Osteoblast (primary cell): ENCODE measurements around the gene PPOX. TPM values are rescaled to one million over a fixed set of nuclear protein-coding genes. Genes with fewer than 3 reads are reported as not detected.

Experiments
- DNase-seq: peaks from one replicate; pipeline ENCODE4 v3.0.0; 2011; ENCODE audit warnings: low spot score, mixed read lengths; ENCODE audit not compliant: insufficient read length; ENCODE audit errors: missing footprints
- H2AFZ ChIP-seq: 2 replicates; pipeline ENCODE4 v1.6.0; 2011; ENCODE audit warnings: mild to moderate bottlenecking, low read length
- H3K27ac ChIP-seq: 2 replicates; pipeline ENCODE4 v1.5.1; 2011; ENCODE audit warnings: mild to moderate bottlenecking, low read depth, low read length, moderate library complexity
- H3K27me3 ChIP-seq: 2 replicates; pipeline ENCODE4 v1.6.0; 2012; ENCODE audit warnings: mild to moderate bottlenecking, control low read depth, inconsistent platforms, low read length, moderate library complexity; ENCODE audit not compliant: insufficient read depth
- H3K36me3 ChIP-seq: 2 replicates; pipeline ENCODE4 v1.5.1; 2011; ENCODE audit warnings: mild to moderate bottlenecking, low read length, control low read depth, moderate library complexity; ENCODE audit not compliant: insufficient read depth
- H3K4me1 ChIP-seq: 2 replicates; pipeline ENCODE4 v1.5.1; 2011; ENCODE audit warnings: mild to moderate bottlenecking, low read length, control low read depth, moderate library complexity; ENCODE audit not compliant: insufficient read depth
- H3K4me2 ChIP-seq: 2 replicates; pipeline ENCODE4 v1.6.0; 2011; ENCODE audit warnings: mild to moderate bottlenecking, low read length; ENCODE audit not compliant: insufficient read depth
- H3K4me3 ChIP-seq: fragments of 200-600 bp; sonication (generic); 3 replicates; pipeline ENCODE4 v1.5.1; 2012; ENCODE audit warnings: mild to moderate bottlenecking, low read length, inconsistent platforms; ENCODE audit not compliant: insufficient read depth
- H3K79me2 ChIP-seq: 2 replicates; pipeline ENCODE4 v1.6.0; 2012; ENCODE audit warnings: mild to moderate bottlenecking, low read length, control low read depth, inconsistent platforms; ENCODE audit not compliant: insufficient read depth
- H3K9me3 ChIP-seq: 2 replicates; pipeline ENCODE4 v1.5.1; 2011; ENCODE audit warnings: low read depth, low read length, control low read depth
- H4K20me1 ChIP-seq: 2 replicates; pipeline ENCODE4 v1.6.0; 2012; ENCODE audit warnings: mild to moderate bottlenecking, low read length, control low read depth; ENCODE audit not compliant: insufficient read depth
- CTCF ChIP-seq: IDR thresholded peaks from 2 replicates; pipeline ENCODE4 v1.5.1; 2011; ENCODE audit warnings: mild to moderate bottlenecking, low read depth, low read length, moderate library complexity; ENCODE audit errors: extremely low read depth
- total RNA-seq: library from RNA; depleted of rRNA; stranded (reverse); fragments of >200 nt; gene quantifications from 2 replicates; pipeline ENCODE4 v1.2.3, GENCODE V29; 2012

Gene PPOX
- total RNA-seq, 1 donor: 19.5 TPM

- no peaks in the 10 kb centered on the region for H3K4me1 ChIP-seq
- no peak overlapping the region for H3K4me3 ChIP-seq
- peak; percentile 55 for TF ChIP-seq CTCF
- H3K27ac ChIP-seq: no peak overlapping the region
- H4K20me1 ChIP-seq: no peaks in the 10 kb centered on the region
- H2AFZ ChIP-seq: no peak overlapping the region
- peaks cover 4% of the 10 kb centered on the region for H3K79me2 ChIP-seq
- H3K9me3 ChIP-seq: no peaks in the 10 kb centered on the region
- DNase-seq: peak; percentile 83
- no peaks in the 10 kb centered on the region for H3K36me3 ChIP-seq
- no peaks in the 10 kb centered on the region for H3K27me3 ChIP-seq
- H3K4me2 ChIP-seq: no peak overlapping the region
Measured at GRCh38 chr1:161139766-161140165, 26.5 kb upstream of the PPOX start.

GRCh38 chr1:161140755-161141400 lies 25.3 kb upstream of the PPOX start:
- no peaks in the 10 kb centered on the region for H4K20me1 ChIP-seq
- no peak overlapping the region for H3K4me3 ChIP-seq
- no peaks in the 10 kb centered on the region for H3K4me1 ChIP-seq
- H3K36me3 ChIP-seq: no peaks in the 10 kb centered on the region
- no peak overlapping the region for H2AFZ ChIP-seq
- H3K27ac ChIP-seq: no peak overlapping the region
- DNase-seq: peak; percentile 36
- H3K4me2 ChIP-seq: no peak overlapping the region
- H3K79me2 ChIP-seq: no peaks in the 10 kb centered on the region
- no peaks in the 10 kb centered on the region for H3K27me3 ChIP-seq
- H3K9me3 ChIP-seq: no peaks in the 10 kb centered on the region
- TF ChIP-seq CTCF: no peak

GRCh38 chr1:161145832-161146231 lies 20.4 kb upstream of the PPOX start:
- Histone ChIP-seq H3K4me2 (no peak overlapping the region), H3K27me3 (no peaks in the 10 kb centered on the region), H3K79me2 (no peaks in the 10 kb centered on the region), H3K4me3 (no peak overlapping the region), H3K4me1 (no peaks in the 10 kb centered on the region), H4K20me1 (no peaks in the 10 kb centered on the region), H2AFZ (no peak overlapping the region), H3K36me3 (no peaks in the 10 kb centered on the region), H3K27ac (no peak overlapping the region), H3K9me3 (no peaks in the 10 kb centered on the region)
- no peak for TF ChIP-seq CTCF
- no peak for DNase-seq

GRCh38 chr1:161153176-161153575 lies 13.1 kb upstream of the PPOX start:
- no peak for DNase-seq

More at GRCh38 chr1:161153176-161153575, 13.1 kb upstream of the PPOX start:
- Histone ChIP-seq H3K4me1 (peaks cover 6% of the 10 kb centered on the region), H3K79me2 (peaks cover 17% of the 10 kb centered on the region), H3K36me3 (peaks cover 10% of the 10 kb centered on the region), H3K4me3 (peak overlapping the region; percentile 89), H2AFZ (peak overlapping the region; percentile 85), H3K27ac (no peak overlapping the region), H4K20me1 (no peaks in the 10 kb centered on the region), H3K9me3 (no peaks in the 10 kb centered on the region), H3K4me2 (peak overlapping the region; percentile 80), H3K27me3 (no peaks in the 10 kb centered on the region)
- no peak for TF ChIP-seq CTCF
